K562 (cell line): ENCODE measurements around the gene OXSR1. TPM values are rescaled to one million over a fixed set of nuclear protein-coding genes. Genes with fewer than 3 reads are reported as not detected.

Experiments
- ADNP ChIP-seq: fragments of 200-800 bp; sonication (Bioruptor generic); IDR thresholded peaks from 2 replicates; pipeline ENCODE4 v1.6.1; 2016; ENCODE audit warnings: missing genetic modification characterization, missing compliant biosample characterization
- BCLAF1 ChIP-seq, 2 experiments: fragments of 450-650 bp in 1 of 2; IDR thresholded peaks; 2 replicates each; pipeline ENCODE4 v1.6.1; 2011 to 2017; ENCODE audit warnings: low read depth in 2 of 2, antibody characterized with exemption in 1 of 2, borderline replicate concordance in 1 of 2, low read length in 1 of 2, mild to moderate bottlenecking in 1 of 2, mixed read lengths in 1 of 2; ENCODE audit not compliant: control insufficient read depth in 1 of 2
- EGR1 ChIP-seq: fragments of 450-650 bp; conservative IDR thresholded peaks from 2 replicates; pipeline ENCODE4 v1.6.1; 2017; ENCODE audit warnings: mild to moderate bottlenecking
- ETV6 ChIP-seq, 3 experiments: fragments of 150-350 bp in 1 of 3; sonication (generic) in 1 of 3; formaldehyde crosslinking in 1 of 3; IDR thresholded peaks; 2 replicates each; pipeline versions ENCODE4 v1.6.1 to v1.8.0; 2014 to 2022; ENCODE audit warnings: borderline replicate concordance in 2 of 3, low read depth in 2 of 3, antibody characterized with exemption in 1 of 3, low read length in 1 of 3, mild to moderate bottlenecking in 1 of 3, missing genetic modification reagents in 1 of 3
- FOXK2 ChIP-seq, 2 experiments: fragments of 450-650 bp; IDR thresholded peaks in 1 of 2; conservative IDR thresholded peaks in 1 of 2; 2 replicates each; pipeline ENCODE4 v1.6.1; 2016; ENCODE audit warnings: low read depth in 2 of 2, mild to moderate bottlenecking in 1 of 2
- GABPA ChIP-seq: fragments of 200-800 bp; sonication (Bioruptor generic); conservative IDR thresholded peaks from 2 replicates; pipeline ENCODE4 v1.6.1; 2016; ENCODE audit warnings: low read depth, missing genetic modification characterization, missing compliant biosample characterization
- ID3 ChIP-seq, 2 experiments: fragments of 250-450 bp in 1 of 2; fragments of 450-650 bp in 1 of 2; sonication (Bioruptor Pico) in 1 of 2; IDR thresholded peaks; 2 replicates each; pipeline versions ENCODE4 v1.6.1 to v1.8.0; 2016 to 2021; ENCODE audit warnings: mild to moderate bottlenecking in 2 of 2, moderate library complexity in 2 of 2, missing compliant biosample characterization in 1 of 2, missing genetic modification characterization in 1 of 2
- JUN ChIP-seq, 2 experiments: sonication (generic) in 1 of 2; formaldehyde crosslinking in 1 of 2; IDR thresholded peaks; 2 replicates each; pipeline versions ENCODE4 v1.6.1 to v1.8.0; 2012 to 2022; ENCODE audit warnings: borderline replicate concordance in 2 of 2, mild to moderate bottlenecking in 2 of 2, improper control_type of control experiment in 1 of 2, low read depth in 1 of 2, low read length in 1 of 2, missing genetic modification reagents in 1 of 2
- NEUROD1 ChIP-seq: fragments of 150-350 bp; IDR thresholded peaks from 2 replicates; pipeline ENCODE4 v1.6.1; 2014; ENCODE audit warnings: borderline replicate concordance, low read length, low read depth; ENCODE audit not compliant: partially characterized antibody
- PRPF4 ChIP-seq: fragments of 200-400 bp; formaldehyde crosslinking; IDR thresholded peaks from one replicate; pipeline ENCODE4 v1.6.1; 2017; ENCODE audit warnings: low read length, low read depth, mild to moderate bottlenecking; ENCODE audit not compliant: insufficient read depth, poor library complexity, severe bottlenecking
- ZBTB2 ChIP-seq: fragments of 450-650 bp; IDR thresholded peaks from 2 replicates; pipeline ENCODE4 v1.6.1; 2016; ENCODE audit warnings: antibody characterized with exemption
- ZFP91 ChIP-seq: sonication (generic); formaldehyde crosslinking; IDR thresholded peaks from 2 replicates; pipeline ENCODE4 v1.8.0; 2022; ENCODE audit warnings: mild to moderate bottlenecking, missing genetic modification reagents
- ZNF24 ChIP-seq: fragments of 450-650 bp; IDR thresholded peaks from 2 replicates; pipeline ENCODE4 v1.6.1; 2016
- ZNF3 ChIP-seq: fragments of 250-450 bp; sonication (Bioruptor Pico); IDR thresholded peaks from 2 replicates; pipeline ENCODE4 v1.5.0; 2021; ENCODE audit warnings: mild to moderate bottlenecking, moderate library complexity
- ZNF740 ChIP-seq, 3 experiments: fragments of 200-800 bp in 1 of 3; sonication (Bioruptor generic) in 1 of 3; sonication (generic) in 1 of 3; formaldehyde crosslinking in 1 of 3; IDR thresholded peaks; 2 replicates each; pipeline versions ENCODE4 v1.6.1 to v1.8.0; 2016 to 2022; ENCODE audit warnings: mild to moderate bottlenecking in 2 of 3, missing compliant biosample characterization in 2 of 3, missing genetic modification characterization in 2 of 3, missing genetic modification reagents in 1 of 3
- polyA plus RNA-seq, 8 experiments: library from polyadenylated mRNA; depleted of rRNA in 4 of 8; stranded (reverse) in 5 of 8; unstranded in 3 of 8; fragments of >200 nt; fragmentation: Nextera tagmentation in 2 of 8; fragmentation: Illumina TruSeq in 1 of 8; extraction: Ambion mirVana in 2 of 8; extraction: Trizol in 1 of 8; gene quantifications; 2 replicates each; pipeline versions ENCODE4 v1.2.1 to v1.2.3, GENCODE V29; 2011 to 2014; ENCODE audit warnings: inconsistent platforms in 1 of 8, missing spikeins in 1 of 8
- total RNA-seq, 7 experiments: library from RNA; depleted of rRNA in 6 of 7; stranded (reverse); fragments of >200 nt in 6 of 7; fragmentation: Illumina TruSeq in 2 of 7; extraction: Trizol in 2 of 7; gene quantifications; 2 replicates each; pipeline versions ENCODE4 v1.2.1 to v1.2.3, GENCODE V29; 2011 to 2021; ENCODE audit warnings: low replicate concordance in 1 of 7

The OXSR1 gene
- total and polyA plus RNA-seq, 9 of the 15 experiments (the other 6 are each of a cell fraction or from before 2014, with no cell fraction given) = 15.7 to 87.6 (median 48.7) TPM

- TF ChIP-seq ZNF740 (CRISPR knock-in tag; IDR thresholded peaks at IDR 0.05) (no peak; the same call in 1 of the 2 replicates), ZNF740 (tag; IDR thresholded peaks at IDR 0.05) (peak in 1 of 2 experiments; percentile 46; a peak in 1 of 4 replicates), GABPA (tag) (no peak), ZNF3 (no peak), ETV6 (IDR thresholded peaks at IDR 0.05; ENCODE audit: borderline replicate concordance in 1 of 2, low read depth in 2 of 2, low read length in 1 of 2) (no peak; a peak in 1 of 4 replicates), ETV6 (CRISPR knock-in tag; IDR thresholded peaks at IDR 0.05; ENCODE audit: borderline replicate concordance) (0 out of 2 replicates have a peak, but pooled peaks have one; percentile 38), ADNP (tag) (no peak), PRPF4 (peak; percentile 83), JUN (IDR thresholded peaks at IDR 0.05; ENCODE audit: borderline replicate concordance, low read depth, low read length) (no peak), JUN (CRISPR knock-in tag; IDR thresholded peaks at IDR 0.05; ENCODE audit: borderline replicate concordance) (0 out of 2 replicates have a peak, but pooled peaks have one; percentile 7), NEUROD1 (no peak), FOXK2 (conservative IDR thresholded peaks at IDR 0.05 in 1 of 2, IDR thresholded peaks at IDR 0.05 in 1 of 2; ENCODE audit: low read depth in 2 of 2) (peak; percentile 9 to 58; a peak in 2 of 4 replicates), EGR1 (no peak), ZBTB2 (no peak; the same call in 1 of the 2 replicates), ID3 (CRISPR knock-in tag; IDR thresholded peaks at IDR 0.05) (no peak), ID3 (tag; IDR thresholded peaks at IDR 0.05) (no peak), ZFP91 (CRISPR knock-in tag) (no peak), ZNF24 (no peak), BCLAF1 (IDR thresholded peaks at IDR 0.05; ENCODE audit: borderline replicate concordance in 1 of 2, control insufficient read depth in 1 of 2, low read depth in 2 of 2, low read length in 1 of 2) (no peak)
Measured at GRCh38 chr3:38165722-38166387, 518 bp downstream of the OXSR1 start (continued).
